Vagina (tissue), 2 donors: ENCODE data around the gene SNX17.

ENCODE experiments used
- POLR2AphosphoS5 ChIP-seq, 2 donors: sonication (generic); formaldehyde crosslinking; IDR thresholded peaks; one replicate each; pipeline ENCODE4 v1.9.0; 2017; ENCODE audit warnings: antibody characterized with exemption in 2 of 2, mild to moderate bottlenecking in 2 of 2, low read depth in 1 of 2; ENCODE audit not compliant: insufficient read depth in 1 of 2
- TF ChIP-seq, protein P1 (sequence below), 3 experiments: fragments of 450-650 bp in 2 of 3; fragments of 200-600 bp in 1 of 3; sonication (generic) in 1 of 3; IDR thresholded peaks; one replicate each; pipeline ENCODE4 v1.5.1; 2017 to 2019; ENCODE audit warnings: antibody characterized with exemption in 3 of 3, mild to moderate bottlenecking in 2 of 3, moderate library complexity in 2 of 3

DNA sequence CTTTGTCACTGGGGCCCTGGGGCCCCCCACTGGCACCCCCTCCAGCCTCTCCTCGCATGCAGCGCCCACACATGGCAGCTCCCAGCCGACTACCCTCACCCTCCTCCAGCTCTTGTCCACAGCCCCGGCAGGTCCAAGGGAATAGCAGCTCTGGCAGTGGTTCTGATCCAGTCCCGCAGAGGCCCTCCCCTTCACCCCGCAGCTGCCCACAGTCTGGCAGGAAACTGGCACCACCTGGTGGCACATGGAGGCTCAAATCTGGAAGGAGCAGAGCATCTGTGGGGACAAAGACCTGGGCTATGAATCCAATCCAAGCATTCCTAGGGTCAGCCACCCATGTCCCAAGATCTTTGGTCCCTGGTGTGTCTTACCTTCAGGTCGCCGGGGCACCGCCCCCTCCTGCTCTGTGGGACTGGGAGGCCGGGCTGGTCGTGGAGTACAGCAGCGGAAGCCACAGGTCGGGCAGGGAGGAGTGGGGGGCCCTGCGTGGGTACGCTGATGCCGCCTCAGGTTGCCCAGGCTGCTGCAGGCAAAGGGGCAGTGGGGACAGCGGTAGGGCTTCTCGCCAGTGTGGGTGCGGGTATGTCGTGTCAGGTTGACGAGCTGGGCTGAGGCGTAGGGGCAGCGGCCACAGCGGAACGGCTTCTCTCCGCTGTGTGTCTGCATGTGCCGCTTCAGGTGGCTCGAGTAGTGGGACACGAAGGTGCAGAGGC is 7.8 kb downstream of the SNX17 start:
- TF ChIP-seq, protein P1, sequence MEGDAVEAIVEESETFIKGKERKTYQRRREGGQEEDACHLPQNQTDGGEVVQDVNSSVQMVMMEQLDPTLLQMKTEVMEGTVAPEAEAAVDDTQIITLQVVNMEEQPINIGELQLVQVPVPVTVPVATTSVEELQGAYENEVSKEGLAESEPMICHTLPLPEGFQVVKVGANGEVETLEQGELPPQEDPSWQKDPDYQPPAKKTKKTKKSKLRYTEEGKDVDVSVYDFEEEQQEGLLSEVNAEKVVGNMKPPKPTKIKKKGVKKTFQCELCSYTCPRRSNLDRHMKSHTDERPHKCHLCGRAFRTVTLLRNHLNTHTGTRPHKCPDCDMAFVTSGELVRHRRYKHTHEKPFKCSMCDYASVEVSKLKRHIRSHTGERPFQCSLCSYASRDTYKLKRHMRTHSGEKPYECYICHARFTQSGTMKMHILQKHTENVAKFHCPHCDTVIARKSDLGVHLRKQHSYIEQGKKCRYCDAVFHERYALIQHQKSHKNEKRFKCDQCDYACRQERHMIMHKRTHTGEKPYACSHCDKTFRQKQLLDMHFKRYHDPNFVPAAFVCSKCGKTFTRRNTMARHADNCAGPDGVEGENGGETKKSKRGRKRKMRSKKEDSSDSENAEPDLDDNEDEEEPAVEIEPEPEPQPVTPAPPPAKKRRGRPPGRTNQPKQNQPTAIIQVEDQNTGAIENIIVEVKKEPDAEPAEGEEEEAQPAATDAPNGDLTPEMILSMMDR (IDR thresholded peaks at IDR 0.05) = no peak
- TF ChIP-seq POLR2AphosphoS5 (IDR thresholded peaks at IDR 0.05; ENCODE audit: insufficient read depth in 1 of 2, low read depth in 1 of 2) = peak in 1 of 2 donors; percentile 10
